ENCODE measurements around the gene NFIX.

NFIX gene

GRCh38 chr19:13020002-13020414 lies 24.7 kb downstream of the NFIX start:
- no peak for DNase-seq (ENCODE audit: low read depth, low spot score)

GRCh38 chr19:13022111-13022858 lies 27.0 kb downstream of the NFIX start:
- no peak for DNase-seq (ENCODE audit: low read depth, low spot score)

GRCh38 chr19:13022859-13023636 lies 27.8 kb downstream of the NFIX start:
- no peak for DNase-seq (ENCODE audit: low read depth, low spot score)

- DNase-seq (ENCODE audit: low read depth, low spot score), result no peak
These were observed 28.4 kb downstream of the NFIX start for GRCh38 chr19:13023656-13024055.

GRCh38 chr19:13024126-13024950 lies 29.1 kb downstream of the NFIX start:
- DNase-seq (ENCODE audit: low read depth, low spot score), result no peak

GRCh38 chr19:13024951-13025697 lies 29.8 kb downstream of the NFIX start:
- no peak for DNase-seq (ENCODE audit: low read depth, low spot score)

- no peak for DNase-seq (ENCODE audit: low read depth, low spot score)
These were observed 30.7 kb downstream of the NFIX start for GRCh38 chr19:13025819-13026456.

- DNase-seq (ENCODE audit: low read depth, low spot score), result no peak
These were observed 31.4 kb downstream of the NFIX start for GRCh38 chr19:13026462-13027370.

- no peak for DNase-seq (ENCODE audit: low read depth, low spot score)
These were observed 32.3 kb downstream of the NFIX start for GRCh38 chr19:13027557-13027956.

GRCh38 chr19:13028027-13028426 lies 32.8 kb downstream of the NFIX start:
- no peak for DNase-seq (ENCODE audit: low read depth, low spot score)

- no peak for DNase-seq (ENCODE audit: low read depth, low spot score)
These were observed 34.1 kb downstream of the NFIX start for GRCh38 chr19:13029301-13029880.

GRCh38 chr19:13029893-13030292 lies 34.6 kb downstream of the NFIX start:
- DNase-seq (ENCODE audit: low read depth, low spot score), result no peak

- no peak for DNase-seq (ENCODE audit: low read depth, low spot score)
These were observed 36.8 kb downstream of the NFIX start for GRCh38 chr19:13031917-13032623.

GRCh38 chr19:13032837-13033236 lies 37.6 kb downstream of the NFIX start:
- no peak for DNase-seq (ENCODE audit: low read depth, low spot score)

- DNase-seq (ENCODE audit: low read depth, low spot score), result no peak
These were observed 38.0 kb downstream of the NFIX start for GRCh38 chr19:13033244-13033643.

GRCh38 chr19:13033819-13034611 lies 38.7 kb downstream of the NFIX start:
- no peak for DNase-seq (ENCODE audit: low read depth, low spot score)

- no peak for DNase-seq (ENCODE audit: low read depth, low spot score)
These were observed 39.4 kb downstream of the NFIX start for GRCh38 chr19:13034636-13035035.

GRCh38 chr19:13035820-13036365 lies 40.6 kb downstream of the NFIX start:
- DNase-seq (ENCODE audit: low read depth, low spot score), result no peak
